GM19452 (cell line): ENCODE data around the gene NFATC3.

Experiments used
- ATAC-seq: cut with Tn5 transposase; IDR thresholded peaks from one replicate; pipeline ENCODE4 v1.9.1; 2021; ENCODE audit not compliant: unreplicated experiment

NFATC3 gene

GRCh38 chr16:68267612-68268405 is 182.6 kb downstream of the NFATC3 start:
- ATAC-seq = no peak

- no peak for ATAC-seq
Observed at GRCh38 chr16:68269793-68270192, 184.6 kb downstream of the NFATC3 start.

- ATAC-seq = no peak
Observed at GRCh38 chr16:68270353-68270752, 185.2 kb downstream of the NFATC3 start.

GRCh38 chr16:68272507-68273209 is 187.5 kb downstream of the NFATC3 start:
- ATAC-seq = no peak

GRCh38 chr16:68273459-68273858 is 188.3 kb downstream of the NFATC3 start:
- no peak for ATAC-seq

GRCh38 chr16:68273896-68274295 is 188.7 kb downstream of the NFATC3 start:
- ATAC-seq = no peak

- ATAC-seq = no peak
Observed at GRCh38 chr16:68274441-68274840, 189.3 kb downstream of the NFATC3 start.

- ATAC-seq = peak; percentile 59
Observed at GRCh38 chr16:68275611-68276191, 190.5 kb downstream of the NFATC3 start.

- ATAC-seq = no peak
Observed at GRCh38 chr16:68276223-68276622, 191.1 kb downstream of the NFATC3 start.
